ENCODE data around the gene GPR152. TPM values are rescaled to one million over a fixed set of nuclear protein-coding genes. Genes with fewer than 3 reads are reported as not detected.
"Not testable (repeated sequence)": the region's sequence is repeated elsewhere in the genome, so short reads cannot be mapped to it uniquely, and the experiment has no call there.

The GPR152 gene
- total RNA-seq, 1 donor from 2014 or later = not detected

- DNase-seq (ENCODE audit: low read depth, low spot score) = no peak
Observed at GRCh38 chr11:67410984-67411784, 41.3 kb downstream of the GPR152 start.

GRCh38 chr11:67410369-67410831 is 42.1 kb downstream of the GPR152 start:
- DNase-seq (ENCODE audit: low read depth, low spot score) = no peak

DNA sequence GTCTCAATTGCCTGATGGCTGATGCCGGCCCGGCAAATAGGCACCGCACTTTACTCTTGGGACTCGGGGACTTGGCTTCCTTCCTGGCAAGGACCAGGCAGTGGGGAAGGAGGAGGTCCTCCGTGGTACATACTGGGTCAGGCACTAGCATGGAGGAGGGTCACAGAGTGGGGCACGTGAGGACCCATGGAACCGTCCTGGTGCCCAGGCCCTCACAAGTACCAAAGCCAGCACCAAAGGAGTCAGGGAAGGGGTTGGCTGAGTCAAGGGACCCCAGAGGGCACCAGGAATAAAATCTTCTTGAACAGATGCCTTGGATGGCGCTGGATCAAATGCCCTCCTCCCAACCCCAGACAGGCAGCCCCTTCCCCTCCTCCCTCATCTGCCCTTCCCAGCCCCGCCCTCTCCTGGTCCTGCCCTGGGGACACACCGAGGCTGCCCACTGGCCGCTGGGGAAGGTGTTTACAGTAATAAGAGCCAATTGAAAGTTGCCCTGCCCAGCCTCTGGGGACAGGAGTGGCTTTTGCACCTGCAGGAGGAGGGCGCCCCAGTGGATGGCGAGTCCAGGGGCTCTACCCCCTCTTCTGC is 42.7 kb downstream of the GPR152 start:
- DNase-seq (ENCODE audit: low read depth, low spot score) = no peak

DNA sequence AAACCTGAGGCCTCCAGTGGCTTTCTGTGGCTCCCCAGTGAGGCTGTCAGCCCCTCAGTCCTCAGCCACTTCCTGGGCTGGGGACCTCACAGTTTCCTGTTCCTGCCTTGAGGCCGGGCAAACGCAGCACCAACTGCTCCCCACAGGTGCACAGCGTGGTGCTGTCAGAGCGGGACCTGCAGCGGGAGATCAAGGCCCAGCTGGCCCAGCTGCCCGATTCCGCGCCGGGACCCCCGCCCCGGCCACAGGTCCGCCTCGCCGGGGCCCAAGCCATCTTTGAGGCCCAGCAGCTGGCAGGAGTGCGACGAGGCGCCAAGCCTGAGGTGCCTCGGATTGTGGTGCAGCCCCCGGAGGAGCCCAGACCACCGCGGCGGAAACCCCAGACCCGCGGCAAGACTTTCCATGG is 43.3 kb downstream of the GPR152 start:
- no peak for DNase-seq (ENCODE audit: low read depth, low spot score)

DNA sequence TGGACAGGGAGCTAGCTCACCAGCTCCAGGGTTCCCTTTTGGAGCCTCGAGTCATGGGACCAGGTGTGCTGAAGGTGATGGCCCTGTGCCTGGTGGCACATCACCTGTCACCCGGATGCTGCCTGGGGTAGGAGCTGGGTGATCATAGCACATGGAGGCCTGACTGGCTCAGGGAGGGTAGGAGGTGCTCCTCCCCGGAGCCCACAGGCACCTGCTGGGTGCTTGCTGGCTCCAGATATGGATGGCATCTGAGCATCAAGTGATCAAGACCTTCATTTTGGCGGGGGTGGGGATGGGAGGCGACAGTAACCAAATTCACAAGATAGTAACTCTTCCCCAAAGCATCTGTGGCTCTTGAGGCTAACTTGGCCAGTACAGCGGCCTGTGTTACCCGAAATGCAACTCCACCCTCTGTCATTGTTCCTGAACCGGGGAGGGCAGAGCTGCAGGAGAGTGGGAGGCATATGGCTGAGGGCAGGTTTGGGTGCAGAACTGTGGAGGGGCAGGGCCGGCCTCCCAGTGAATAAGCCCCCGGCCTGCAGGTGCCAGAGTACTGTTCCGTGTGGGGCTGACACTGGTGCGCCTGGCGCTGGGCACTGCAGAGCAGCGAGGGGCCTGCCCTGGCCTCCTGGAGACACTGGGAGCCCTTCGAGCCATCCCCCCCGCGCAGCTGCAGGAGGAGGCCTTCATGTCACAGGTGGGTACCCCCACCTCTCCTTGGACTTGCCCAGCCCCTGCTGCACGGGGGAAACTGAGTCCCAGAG is 43.9 kb downstream of the GPR152 start:
- DNase-seq (ENCODE audit: low read depth, low spot score) = no peak

DNA sequence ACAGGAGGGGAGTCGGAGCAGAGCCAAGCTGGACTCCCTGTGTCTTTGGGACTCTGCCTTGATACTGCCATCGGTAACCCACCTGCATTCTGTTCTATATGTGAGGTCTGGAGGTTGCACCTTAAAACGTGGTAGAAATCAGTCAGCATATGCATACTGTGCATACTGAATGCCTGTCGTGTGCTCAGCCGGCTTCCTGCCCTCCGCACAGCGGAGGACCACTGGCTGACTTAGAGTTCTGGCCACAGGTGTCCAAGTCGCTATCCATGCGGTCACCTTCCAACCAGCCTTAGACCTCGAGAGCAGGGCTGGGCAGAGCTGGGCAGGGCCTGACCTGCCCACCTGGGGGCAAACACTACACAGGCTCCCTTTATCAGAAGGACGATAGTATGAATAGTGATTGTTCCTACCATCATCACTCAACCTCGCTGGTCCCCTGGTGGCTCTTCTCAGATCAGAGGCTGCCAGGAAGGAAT is 44.8 kb downstream of the GPR152 start:
- no peak for DNase-seq (ENCODE audit: low read depth, low spot score)

- DNase-seq (ENCODE audit: low read depth, low spot score) = no peak
Observed at GRCh38 chr11:67406969-67407687, 45.4 kb downstream of the GPR152 start.

DNA sequence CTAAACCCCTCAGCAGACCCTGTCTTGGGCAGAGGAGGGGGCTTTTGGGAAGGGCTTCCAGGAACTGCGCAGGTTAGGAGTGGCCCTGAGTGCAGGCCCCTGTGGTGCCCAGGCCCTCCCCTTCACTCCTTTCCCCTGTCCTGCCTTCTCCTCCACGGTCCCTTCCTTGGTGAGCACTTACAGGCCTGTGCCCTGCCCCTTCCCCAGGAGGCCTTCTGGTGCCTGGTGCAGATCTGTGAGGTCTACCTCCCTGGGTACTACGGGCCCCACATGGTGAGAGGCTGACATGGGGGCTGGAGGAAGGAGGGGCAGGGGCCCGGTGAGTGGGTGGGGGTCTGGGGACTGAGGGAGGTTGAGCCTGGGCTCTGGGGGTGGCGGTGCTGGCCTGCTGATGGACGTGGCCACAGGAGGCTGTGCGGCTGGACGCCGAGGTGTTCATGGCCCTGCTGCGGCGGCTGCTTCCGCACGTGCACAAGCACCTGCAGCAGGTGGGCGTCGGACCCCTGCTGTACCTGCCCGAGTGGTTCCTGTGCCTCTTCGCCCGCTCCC is 46.0 kb downstream of the GPR152 start:
- DNase-seq (ENCODE audit: low read depth, low spot score) = no peak

DNA sequence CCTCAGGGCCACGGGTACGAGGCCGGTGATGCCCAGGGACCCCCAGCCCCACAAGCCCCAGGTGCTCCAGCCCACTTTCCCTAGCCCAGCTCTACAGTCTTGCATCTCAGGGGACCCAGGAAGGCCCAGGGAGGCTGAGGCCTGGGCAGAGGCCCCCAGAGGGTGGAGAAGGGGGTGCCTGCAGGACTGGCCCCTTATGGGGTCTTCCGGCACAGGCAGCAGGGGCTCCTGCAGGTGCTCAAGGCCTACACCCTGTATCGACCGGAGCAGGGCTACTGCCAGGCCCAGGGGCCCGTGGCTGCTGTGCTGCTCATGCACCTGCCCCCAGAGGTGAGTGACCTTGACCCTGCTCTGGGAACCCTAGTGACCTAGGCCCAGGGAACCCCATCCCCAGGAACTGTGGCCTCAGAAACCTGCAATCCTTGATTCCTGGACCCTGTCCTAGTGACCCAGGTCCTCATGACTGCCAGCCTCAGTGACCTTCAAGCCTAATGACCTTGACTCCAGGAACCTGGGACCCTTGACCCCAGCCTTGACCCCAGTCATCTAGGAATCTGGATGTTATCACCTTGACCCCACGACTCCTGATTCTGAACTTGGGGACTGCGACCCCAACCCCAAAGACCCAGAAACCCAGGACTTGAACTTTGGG is 46.7 kb downstream of the GPR152 start:
- DNase-seq (ENCODE audit: low read depth, low spot score) = no peak

DNA sequence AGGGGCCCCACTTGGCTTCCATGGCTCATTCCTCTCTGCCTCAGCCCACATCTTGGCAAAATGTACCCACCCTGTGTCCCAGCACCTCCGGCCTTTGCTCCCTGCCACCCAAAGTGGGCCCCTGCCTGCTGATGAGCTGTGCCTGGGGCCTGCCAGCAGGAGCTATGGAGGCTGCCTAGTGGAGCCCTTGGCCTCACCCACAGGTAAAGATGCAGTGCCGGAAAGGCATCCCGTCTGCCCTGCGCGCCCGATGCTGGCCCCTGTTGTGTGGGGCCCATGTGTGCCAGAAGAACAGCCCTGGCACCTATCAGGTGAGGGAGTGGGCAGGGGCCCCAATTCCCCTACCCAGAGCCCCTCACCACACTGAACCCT is 47.3 kb downstream of the GPR152 start:
- no peak for DNase-seq (ENCODE audit: low read depth, low spot score)

- no peak for DNase-seq (ENCODE audit: low read depth, low spot score)
Observed at GRCh38 chr11:67404515-67405195, 47.9 kb downstream of the GPR152 start.

DNA sequence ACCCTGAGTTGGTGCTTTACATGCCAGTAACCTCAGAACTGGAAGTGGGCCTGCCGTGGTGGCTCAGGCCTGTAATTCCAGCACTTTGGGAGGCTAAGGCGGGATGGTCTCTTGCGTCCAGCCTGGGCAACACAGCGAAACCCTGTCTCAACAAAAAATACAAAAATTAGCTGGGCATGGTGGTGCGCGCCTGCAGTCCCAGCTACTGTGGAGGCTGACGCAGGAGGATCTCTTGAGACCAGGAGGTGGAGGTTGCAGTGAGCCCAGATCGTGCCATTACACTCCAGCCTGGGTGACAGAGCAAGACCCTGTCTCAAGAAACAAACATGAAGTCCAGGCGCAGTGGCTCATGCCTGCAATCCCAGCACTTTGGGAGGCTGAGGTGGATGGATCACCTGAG is 49.4 kb downstream of the GPR152 start:
- DNase-seq (ENCODE audit: low read depth, low spot score) = not testable (repeated sequence)

GRCh38 chr11:67402192-67402839 is 50.2 kb downstream of the GPR152 start:
- DNase-seq (ENCODE audit: low read depth, low spot score) = not testable (repeated sequence)

DNA sequence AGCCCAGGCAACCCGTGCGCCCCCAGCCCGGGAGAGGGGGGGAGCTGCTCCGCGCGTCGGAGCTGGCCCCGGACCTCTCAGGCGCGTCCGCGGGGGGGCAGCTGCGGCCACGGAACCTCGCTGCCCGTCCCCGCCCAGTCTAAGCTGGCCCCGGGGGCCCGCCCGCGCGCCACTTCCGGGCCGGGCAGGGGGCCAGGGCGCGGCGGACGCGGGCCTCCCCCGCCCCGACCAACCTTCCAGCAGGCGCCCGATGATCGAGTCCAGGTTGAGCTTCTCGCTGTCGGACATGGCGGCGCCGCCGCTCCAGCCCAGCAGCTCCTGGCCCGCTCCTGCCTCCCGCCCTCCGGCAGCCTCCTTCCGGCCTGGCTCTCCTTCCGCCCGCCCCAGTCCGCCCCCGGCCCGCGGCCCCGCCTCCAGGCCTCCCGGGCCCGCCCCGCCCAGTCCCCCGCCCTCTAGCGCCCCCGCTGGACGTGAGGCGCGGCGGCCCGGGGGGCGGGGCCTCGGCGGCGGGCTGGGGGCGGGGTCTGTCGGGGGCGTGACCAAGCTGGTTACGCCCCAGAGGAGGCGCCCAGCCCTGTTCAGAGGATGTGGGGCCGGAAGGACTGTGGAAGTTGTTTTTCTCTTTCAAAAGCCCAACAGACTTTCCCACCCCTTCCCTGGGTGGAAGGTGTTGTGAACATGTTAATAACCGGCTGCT is 50.9 kb downstream of the GPR152 start, which contains the start of gene PPP1CA:
TSS of gene PPP1CA (minus strand) at position 364 of the 697 bp plus-strand sequence. CDS start at position 288, 76 bp downstream.
- peak; percentile 51 for DNase-seq (ENCODE audit: low read depth, low spot score)

Other genes starting within 250 kb of the GPR152 start
- gene GRK2, start 186.3 kb downstream of the GPR152 start, total RNA-seq = 35.7 and 49.5 TPM in 2 replicates
- gene ANKRD13D, start 163.4 kb downstream of the GPR152 start, total RNA-seq = 27.0 and 30.1 TPM in 2 replicates
- 7.6 and 7.7 TPM in 2 replicates for gene SSH3, start 149.2 kb downstream of the GPR152 start, total RNA-seq
- gene POLD4, start 99.2 kb downstream of the GPR152 start, total RNA-seq = 22.9 and 29.2 TPM in 2 replicates
- 1.6 and 2.2 TPM in 2 replicates for gene CLCF1, start 79.1 kb downstream of the GPR152 start, total RNA-seq
- 5.0 and 5.3 TPM in 2 replicates for gene RAD9A, start 60.7 kb downstream of the GPR152 start, total RNA-seq
- gene PPP1CA, start 50.9 kb downstream of the GPR152 start, total RNA-seq = 239 and 250 TPM in 2 replicates
- not detected in 2 replicates for gene TBC1D10C, start 48.6 kb downstream of the GPR152 start, total RNA-seq
- 0.07 TPM in 1 of 2 replicates, not detected in the other for gene CARNS1, start 37.1 kb downstream of the GPR152 start, total RNA-seq
- 46.2 and 54.3 TPM in 2 replicates for gene RPS6KB2, start 24.2 kb downstream of the GPR152 start, total RNA-seq
- 0.14 and 0.40 TPM in 2 replicates for gene PTPRCAP, start 15.0 kb downstream of the GPR152 start, total RNA-seq
- 154 and 169 TPM in 2 replicates for gene CORO1B, start 9.3 kb downstream of the GPR152 start, total RNA-seq
- gene CABP4, start 2.6 kb upstream of the GPR152 start, total RNA-seq = 0.04 and 0.33 TPM in 2 replicates
- 14.4 and 15.7 TPM in 2 replicates for gene TMEM134, start 16.5 kb upstream of the GPR152 start, total RNA-seq
- gene AIP, start 30.3 kb upstream of the GPR152 start, total RNA-seq = 77.2 and 91.2 TPM in 2 replicates
- gene PITPNM1, start 52.6 kb upstream of the GPR152 start, total RNA-seq = 15.5 and 16.4 TPM in 2 replicates
- 14.8 and 23.0 TPM in 2 replicates for gene CDK2AP2, start 55.4 kb upstream of the GPR152 start, total RNA-seq
- not detected in 2 replicates for gene CABP2, start 70.7 kb upstream of the GPR152 start, total RNA-seq
- 708 and 1,026 TPM in 2 replicates for gene GSTP1, start 131.1 kb upstream of the GPR152 start, total RNA-seq
- 176 and 193 TPM in 2 replicates for gene NDUFV1, start 154.2 kb upstream of the GPR152 start, total RNA-seq
- gene NUDT8, start 177.2 kb upstream of the GPR152 start, total RNA-seq = 8.1 and 16.3 TPM in 2 replicates
- gene TBX10, start 187.0 kb upstream of the GPR152 start, total RNA-seq = not detected in 2 replicates
- gene ACY3, start 198.0 kb upstream of the GPR152 start, total RNA-seq = not detected in 2 replicates
- not detected in 2 replicates for gene ALDH3B2, start 221.9 kb upstream of the GPR152 start, total RNA-seq